GM12892 (cell line): Measurements from ENCODE around the gene SH3GL3.

ENCODE experiments used
- POLR2A ChIP-seq: IDR thresholded peaks from 2 replicates; pipeline ENCODE4 v1.6.1; 2011; ENCODE audit warnings: low read depth, low read length, control low read depth
- POLR2AphosphoS5 ChIP-seq: IDR thresholded peaks from 2 replicates; pipeline ENCODE4 v1.6.1; 2011; ENCODE audit warnings: low read depth, low read length, control low read depth
- TAF1 ChIP-seq: IDR thresholded peaks from 2 replicates; pipeline ENCODE4 v1.6.1; 2011; ENCODE audit warnings: low read depth, mild to moderate bottlenecking, control low read depth, low read length, borderline replicate concordance

- no peak for TF ChIP-seq POLR2A
- TF ChIP-seq POLR2AphosphoS5, result no peak
- TF ChIP-seq TAF1, result no peak
Measured at GRCh38 chr15:83605111-83605945, 158.2 kb downstream of the SH3GL3 start.
